K562 (cell line): ENCODE results near the gene ACOX1. TPM values are rescaled to one million over a fixed set of nuclear protein-coding genes. Genes with fewer than 3 reads are reported as not detected.

ENCODE experiments used
- ARID2 ChIP-seq: fragments of 450-650 bp; IDR thresholded peaks from 2 replicates; pipeline ENCODE4 v1.6.1; 2017; ENCODE audit warnings: antibody characterized with exemption, mild to moderate bottlenecking
- CEBPZ ChIP-seq: fragments of 150-350 bp; IDR thresholded peaks from 2 replicates; pipeline ENCODE4 v1.6.1; 2014; ENCODE audit warnings: low read depth, mild to moderate bottlenecking, low read length, borderline replicate concordance
- DEAF1 ChIP-seq: fragments of 450-650 bp; formaldehyde crosslinking; IDR thresholded peaks from 2 replicates; pipeline ENCODE4 v1.4.0; 2020; ENCODE audit warnings: mild to moderate bottlenecking, moderate library complexity
- EZH2 ChIP-seq: IDR thresholded peaks from 2 replicates; pipeline ENCODE4 v1.6.1; 2012; ENCODE audit warnings: low read depth, mild to moderate bottlenecking, inconsistent platforms, low read length, borderline replicate concordance
- FOXP1 ChIP-seq: sonication (generic); formaldehyde crosslinking; IDR thresholded peaks from 2 replicates; pipeline ENCODE4 v1.8.0; 2022; ENCODE audit warnings: mild to moderate bottlenecking, missing genetic modification reagents
- KLF1 ChIP-seq: fragments of 450-650 bp; IDR thresholded peaks from 2 replicates; pipeline ENCODE4 v1.6.1; 2016; ENCODE audit warnings: missing genetic modification characterization, missing compliant biosample characterization
- SMARCC2 ChIP-seq: fragments of 450-650 bp; IDR thresholded peaks from 2 replicates; pipeline ENCODE4 v1.6.1; 2017; ENCODE audit warnings: antibody characterized with exemption, moderate library complexity, mild to moderate bottlenecking, low read depth
- TEAD1 ChIP-seq, 2 experiments: fragments of 450-650 bp in 1 of 2; sonication (generic) in 1 of 2; formaldehyde crosslinking; IDR thresholded peaks; 2 replicates each; pipeline versions ENCODE4 v1.4.0 to v1.8.0; 2020 to 2022; ENCODE audit warnings: mild to moderate bottlenecking in 2 of 2, missing genetic modification reagents in 1 of 2
- ZBTB9 ChIP-seq: fragments of 450-650 bp; formaldehyde crosslinking; IDR thresholded peaks from 2 replicates; pipeline ENCODE4 v1.4.0; 2020; ENCODE audit warnings: mild to moderate bottlenecking, moderate library complexity
- ZNF124 ChIP-seq: sonication (generic); formaldehyde crosslinking; IDR thresholded peaks from 2 replicates; pipeline ENCODE4 v1.8.1; 2022; ENCODE audit warnings: missing genetic modification reagents
- ZNF146 ChIP-seq: IDR thresholded peaks from one replicate; pipeline ENCODE4 v1.6.1; 2018; ENCODE audit warnings: missing compliant biosample characterization; ENCODE audit not compliant: unreplicated experiment
- polyA plus RNA-seq, 8 experiments: library from polyadenylated mRNA; depleted of rRNA in 4 of 8; stranded (reverse) in 5 of 8; unstranded in 3 of 8; fragments of >200 nt; fragmentation: Nextera tagmentation in 2 of 8; fragmentation: Illumina TruSeq in 1 of 8; extraction: Ambion mirVana in 2 of 8; extraction: Trizol in 1 of 8; gene quantifications; 2 replicates each; pipeline versions ENCODE4 v1.2.1 to v1.2.3, GENCODE V29; 2011 to 2014; ENCODE audit warnings: inconsistent platforms in 1 of 8, missing spikeins in 1 of 8
- total RNA-seq, 7 experiments: library from RNA; depleted of rRNA in 6 of 7; stranded (reverse); fragments of >200 nt in 6 of 7; fragmentation: Illumina TruSeq in 2 of 7; extraction: Trizol in 2 of 7; gene quantifications; 2 replicates each; pipeline versions ENCODE4 v1.2.1 to v1.2.3, GENCODE V29; 2011 to 2021; ENCODE audit warnings: low replicate concordance in 1 of 7
- TF ChIP-seq, protein P1 (sequence below): fragments of 250-450 bp; sonication (Bioruptor Pico); IDR thresholded peaks from 2 replicates; pipeline ENCODE4 v1.4.0; 2020

Gene ACOX1
- total and polyA plus RNA-seq, 9 of the 15 experiments (the other 6 are each of a cell fraction or from before 2014, with no cell fraction given): 7.8 to 24.1 (median 14.5) TPM

DNA sequence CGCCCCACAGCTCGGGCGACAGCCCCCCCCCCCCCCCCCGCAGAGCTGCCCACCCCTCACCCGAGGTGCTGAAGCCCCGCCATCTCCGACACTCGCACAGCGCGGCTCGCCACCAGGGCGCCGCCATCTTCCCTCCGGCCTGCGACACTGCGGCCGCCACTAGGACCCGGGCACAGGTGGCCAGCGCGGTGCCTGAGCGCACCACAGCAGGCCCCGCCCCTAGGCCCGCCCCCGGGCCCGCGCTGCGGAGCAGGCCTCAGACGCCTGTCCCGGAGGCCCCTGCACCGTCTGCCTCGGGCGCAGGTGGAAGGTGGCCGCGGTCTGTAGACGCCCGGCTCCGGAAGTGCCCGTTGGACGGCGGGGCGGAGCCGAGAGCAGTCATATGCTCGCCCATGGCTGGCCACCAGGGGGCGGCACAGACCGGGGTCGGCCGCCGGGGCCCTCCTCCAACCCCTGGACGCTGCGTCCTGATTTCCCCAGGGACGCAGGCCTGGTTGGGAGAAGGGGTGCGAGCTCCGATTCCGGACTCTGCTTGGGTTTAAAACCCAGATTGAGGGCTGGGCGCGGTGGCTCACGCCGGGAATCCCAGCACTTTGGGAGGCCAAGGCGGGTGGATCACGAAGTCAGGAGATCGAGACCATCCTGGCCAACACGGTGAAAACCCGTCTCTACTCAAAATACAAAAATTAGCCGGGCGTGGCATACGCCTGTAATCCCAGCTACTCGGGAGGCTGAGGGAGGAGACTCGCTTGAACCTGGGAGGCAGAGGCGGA, 74.0 kb downstream of the ACOX1 start, which contains the start of gene MRPL38 (continued):
- no peak for TF ChIP-seq CEBPZ
- TF ChIP-seq KLF1: peak; percentile 72; the same call in 1 of the 2 replicates
- TF ChIP-seq ARID2: peak; percentile 99
- TF ChIP-seq ZBTB9 (CRISPR knock-in tag): peak; percentile 88
- TF ChIP-seq TEAD1 (CRISPR knock-in tag; IDR thresholded peaks at IDR 0.05): no peak; a peak in 1 of 4 replicates
- no peak for TF ChIP-seq FOXP1
- TF ChIP-seq, protein P1, sequence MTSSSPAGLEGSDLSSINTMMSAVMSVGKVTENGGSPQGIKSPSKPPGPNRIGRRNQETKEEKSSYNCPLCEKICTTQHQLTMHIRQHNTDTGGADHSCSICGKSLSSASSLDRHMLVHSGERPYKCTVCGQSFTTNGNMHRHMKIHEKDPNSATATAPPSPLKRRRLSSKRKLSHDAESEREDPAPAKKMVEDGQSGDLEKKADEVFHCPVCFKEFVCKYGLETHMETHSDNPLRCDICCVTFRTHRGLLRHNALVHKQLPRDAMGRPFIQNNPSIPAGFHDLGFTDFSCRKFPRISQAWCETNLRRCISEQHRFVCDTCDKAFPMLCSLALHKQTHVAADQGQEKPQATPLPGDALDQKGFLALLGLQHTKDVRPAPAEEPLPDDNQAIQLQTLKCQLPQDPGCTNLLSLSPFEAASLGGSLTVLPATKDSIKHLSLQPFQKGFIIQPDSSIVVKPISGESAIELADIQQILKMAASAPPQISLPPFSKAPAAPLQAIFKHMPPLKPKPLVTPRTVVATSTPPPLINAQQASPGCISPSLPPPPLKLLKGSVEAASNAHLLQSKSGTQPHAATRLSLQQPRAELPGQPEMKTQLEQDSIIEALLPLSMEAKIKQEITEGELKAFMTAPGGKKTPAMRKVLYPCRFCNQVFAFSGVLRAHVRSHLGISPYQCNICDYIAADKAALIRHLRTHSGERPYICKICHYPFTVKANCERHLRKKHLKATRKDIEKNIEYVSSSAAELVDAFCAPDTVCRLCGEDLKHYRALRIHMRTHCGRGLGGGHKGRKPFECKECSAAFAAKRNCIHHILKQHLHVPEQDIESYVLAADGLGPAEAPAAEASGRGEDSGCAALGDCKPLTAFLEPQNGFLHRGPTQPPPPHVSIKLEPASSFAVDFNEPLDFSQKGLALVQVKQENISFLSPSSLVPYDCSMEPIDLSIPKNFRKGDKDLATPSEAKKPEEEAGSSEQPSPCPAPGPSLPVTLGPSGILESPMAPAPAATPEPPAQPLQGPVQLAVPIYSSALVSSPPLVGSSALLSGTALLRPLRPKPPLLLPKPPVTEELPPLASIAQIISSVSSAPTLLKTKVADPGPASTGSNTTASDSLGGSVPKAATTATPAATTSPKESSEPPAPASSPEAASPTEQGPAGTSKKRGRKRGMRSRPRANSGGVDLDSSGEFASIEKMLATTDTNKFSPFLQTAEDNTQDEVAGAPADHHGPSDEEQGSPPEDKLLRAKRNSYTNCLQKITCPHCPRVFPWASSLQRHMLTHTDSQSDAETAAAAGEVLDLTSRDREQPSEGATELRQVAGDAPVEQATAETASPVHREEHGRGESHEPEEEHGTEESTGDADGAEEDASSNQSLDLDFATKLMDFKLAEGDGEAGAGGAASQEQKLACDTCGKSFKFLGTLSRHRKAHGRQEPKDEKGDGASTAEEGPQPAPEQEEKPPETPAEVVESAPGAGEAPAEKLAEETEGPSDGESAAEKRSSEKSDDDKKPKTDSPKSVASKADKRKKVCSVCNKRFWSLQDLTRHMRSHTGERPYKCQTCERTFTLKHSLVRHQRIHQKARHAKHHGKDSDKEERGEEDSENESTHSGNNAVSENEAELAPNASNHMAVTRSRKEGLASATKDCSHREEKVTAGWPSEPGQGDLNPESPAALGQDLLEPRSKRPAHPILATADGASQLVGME (CRISPR knock-in tag): 0 out of 2 replicates have a peak, but pooled peaks have one; percentile 34
- no peak for TF ChIP-seq ZNF124 (CRISPR knock-in tag)
- TF ChIP-seq ZNF146: no peak
- TF ChIP-seq DEAF1 (CRISPR knock-in tag): peak; percentile 98
- no peak for TF ChIP-seq SMARCC2
- TF ChIP-seq EZH2: no peak
